Anterior cingulate cortex (tissue), 58 donors: Measurements from ENCODE around the gene NPY4R2.
A peak's percentile ranks its signal among the peaks of the same experiment; 100 is the strongest.
"Not testable (repeated sequence)": the region's sequence is repeated elsewhere in the genome, so short reads cannot be mapped to it uniquely, and the experiment has no call there.

Experiments used
- DNase-seq, 58 donors: peaks; one replicate each; lab custom pipeline; 2025; lab: John Stamatoyannopoulos, UW

NPY4R2 gene

DNA sequence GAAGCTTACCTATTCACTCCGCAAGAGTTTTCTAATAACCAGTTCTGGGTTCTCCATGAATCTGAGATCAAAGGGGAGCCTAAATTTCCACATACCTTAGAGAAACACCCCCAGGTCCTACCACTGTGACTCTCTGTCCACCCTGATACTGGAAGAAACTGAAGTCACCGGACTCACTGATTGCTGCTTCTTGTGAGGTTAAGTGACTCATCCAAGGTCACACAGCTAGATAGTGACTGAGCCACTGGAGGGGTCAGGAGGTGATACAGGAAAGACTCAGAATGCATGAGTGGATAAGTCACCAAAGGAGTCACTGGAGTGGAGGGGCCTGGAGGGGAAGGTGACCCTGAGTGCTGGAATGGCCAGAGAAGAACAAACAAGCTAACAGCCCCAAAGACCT lies 9.8 kb downstream of the NPY4R2 start:
- DNase-seq: not testable (repeated sequence)

DNA sequence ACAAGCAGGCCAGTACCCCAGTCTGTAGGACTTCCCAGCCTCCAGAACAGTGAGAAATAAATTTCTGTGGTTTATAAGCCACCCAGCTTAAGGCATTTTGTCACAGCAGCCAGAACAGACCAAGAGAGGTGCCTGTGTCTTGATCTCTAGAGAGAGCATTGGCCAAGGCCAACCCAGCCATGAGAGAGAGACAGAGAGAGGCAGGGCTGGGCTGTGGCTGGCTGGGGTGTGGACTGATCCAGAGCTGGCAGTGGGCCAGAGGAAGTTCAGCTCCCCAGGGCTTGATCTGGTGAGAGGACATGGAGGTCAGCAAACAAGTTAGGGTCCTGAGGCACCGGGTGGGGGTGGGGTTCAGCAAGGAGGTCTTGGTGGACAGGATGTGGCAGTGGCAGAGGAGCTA lies 14.4 kb downstream of the NPY4R2 start:
- DNase-seq: not testable (repeated sequence)

DNA sequence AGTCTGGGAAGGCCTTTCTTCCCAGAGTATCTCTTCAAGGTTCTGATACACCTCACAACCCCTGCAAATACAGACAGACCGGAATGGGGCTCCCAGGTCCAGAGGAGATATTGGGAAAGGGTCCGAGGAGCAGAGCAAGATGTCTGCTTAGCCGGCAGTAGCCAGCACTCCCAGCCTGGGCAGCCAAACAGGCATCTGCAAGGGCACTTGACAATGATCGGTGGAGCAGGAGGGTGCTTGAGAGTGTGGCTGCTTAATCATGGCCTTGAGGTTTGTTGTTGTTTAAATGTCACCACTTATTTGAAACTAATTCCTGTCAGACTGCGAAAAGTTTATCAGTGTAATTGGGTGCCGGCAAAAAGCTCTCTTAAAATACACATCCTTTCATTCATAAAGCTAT lies 15.0 kb downstream of the NPY4R2 start:
- DNase-seq: not testable (repeated sequence)

DNA sequence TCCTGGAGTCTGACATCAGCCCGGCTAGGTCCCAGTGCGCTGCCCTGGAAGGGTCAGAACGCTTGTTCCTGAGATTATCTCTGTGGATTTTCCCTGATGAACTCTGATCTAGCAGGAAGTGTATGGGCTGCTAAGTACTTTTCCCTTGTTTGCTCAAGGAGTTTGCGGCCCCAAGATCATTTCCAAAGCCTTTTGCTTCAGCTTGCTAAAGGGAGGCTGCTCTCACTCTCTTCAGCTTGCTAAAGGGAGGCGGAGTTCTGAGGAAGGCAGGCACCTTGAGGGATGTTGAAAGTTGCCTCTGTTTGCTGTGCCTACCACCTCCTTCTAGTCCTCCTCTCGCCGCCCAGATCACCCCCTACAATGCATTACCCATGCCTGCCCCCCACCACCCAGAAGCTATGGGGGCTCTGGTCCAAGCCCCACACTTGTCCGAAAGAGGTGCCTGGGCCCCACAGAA lies 18.3 kb downstream of the NPY4R2 start:
- not testable (repeated sequence) for DNase-seq

DNA sequence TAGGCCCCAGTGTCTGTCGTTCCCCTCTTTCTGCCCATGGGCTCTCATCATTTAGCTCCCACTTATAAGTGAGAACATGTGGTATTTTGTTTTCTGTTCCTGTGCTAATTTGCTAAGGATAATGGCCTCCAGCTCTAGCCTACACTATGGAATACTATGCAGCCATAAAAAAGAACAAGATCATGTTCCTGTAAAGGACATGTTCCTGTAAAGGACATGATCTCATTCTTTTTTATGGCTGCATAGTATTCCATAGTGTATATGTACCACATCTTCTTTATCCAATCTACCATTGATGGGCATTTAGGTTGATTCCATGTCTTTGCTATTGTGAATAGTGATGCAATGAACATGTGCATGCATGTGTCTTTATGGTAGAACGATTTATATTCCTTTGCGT lies 19.2 kb downstream of the NPY4R2 start:
- not testable (repeated sequence) for DNase-seq

DNA sequence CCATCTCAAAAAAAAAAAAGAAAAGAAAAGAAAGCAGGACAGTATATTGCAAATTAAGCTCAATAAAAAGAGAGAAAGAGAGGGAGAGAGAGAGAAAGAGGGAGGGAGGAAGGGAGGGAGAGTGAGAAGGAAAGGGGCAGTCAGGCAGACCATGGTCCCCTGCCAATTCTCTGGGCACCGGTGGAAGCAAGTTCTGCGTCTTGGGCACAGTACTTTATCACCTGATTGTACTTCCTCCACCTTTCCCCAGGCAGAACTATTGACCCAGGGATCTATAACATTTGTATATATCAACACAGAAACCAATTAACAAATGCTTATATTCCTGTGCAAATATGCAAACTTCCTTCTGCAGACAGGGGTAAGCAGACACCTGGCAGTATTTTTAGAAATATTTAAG lies 22.4 kb downstream of the NPY4R2 start:
- not testable (repeated sequence) for DNase-seq

DNA sequence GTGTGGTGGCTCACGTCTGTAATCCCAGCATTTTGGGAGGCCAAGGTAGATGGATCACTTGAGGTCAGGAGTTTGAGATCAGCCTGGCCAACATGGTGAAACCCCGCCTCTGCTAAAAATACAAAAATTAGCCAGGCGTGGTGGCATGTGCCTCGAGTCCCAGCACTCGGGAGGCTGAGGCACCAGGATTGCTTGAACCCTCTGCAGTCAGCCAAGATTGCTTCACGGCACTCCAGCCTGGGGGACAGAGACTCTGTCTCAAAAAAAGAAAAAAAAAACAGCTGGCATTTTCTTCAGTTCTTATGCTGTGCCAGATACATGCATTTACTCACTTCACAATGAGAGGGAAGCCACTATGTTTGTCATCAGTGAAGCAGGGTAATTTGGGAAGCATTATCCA lies 22.9 kb downstream of the NPY4R2 start:
- DNase-seq: peak in 1 of 58 donors; percentile 29

DNA sequence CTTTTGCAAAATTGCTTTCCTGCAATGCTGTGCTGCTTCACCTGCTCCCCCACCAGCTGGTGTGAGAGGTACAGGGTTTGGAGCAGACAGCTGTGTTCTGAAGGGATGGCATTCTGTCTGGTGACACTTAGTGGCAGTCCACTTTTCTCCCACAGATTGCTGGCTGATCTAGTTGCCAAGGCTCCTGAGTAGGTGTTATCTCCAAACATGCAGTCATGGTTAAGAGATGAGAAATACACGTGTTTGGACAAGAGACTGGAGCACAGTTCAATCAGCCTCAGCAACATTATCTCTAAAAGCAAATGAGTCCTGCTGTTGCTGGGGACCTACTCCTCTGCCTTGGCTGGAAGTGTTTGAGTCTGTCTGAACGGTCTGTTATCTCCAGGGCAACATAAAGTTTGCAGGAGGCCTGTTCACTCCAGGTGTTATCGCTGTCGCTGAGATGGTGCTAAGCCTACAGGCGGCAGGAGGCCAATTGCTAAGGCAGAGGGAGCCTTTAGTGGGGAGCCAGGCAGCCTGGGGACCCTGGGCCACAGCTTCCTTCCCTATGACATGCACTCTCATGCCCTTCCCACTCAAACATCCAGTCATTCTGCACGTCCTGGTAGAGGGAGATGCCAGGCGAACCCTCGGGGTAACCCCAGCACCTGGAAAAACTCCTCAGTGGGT lies 24.0 kb downstream of the NPY4R2 start:
- DNase-seq: peak in 9 of 58 donors; percentile 4 to 53 (median 34)

DNA sequence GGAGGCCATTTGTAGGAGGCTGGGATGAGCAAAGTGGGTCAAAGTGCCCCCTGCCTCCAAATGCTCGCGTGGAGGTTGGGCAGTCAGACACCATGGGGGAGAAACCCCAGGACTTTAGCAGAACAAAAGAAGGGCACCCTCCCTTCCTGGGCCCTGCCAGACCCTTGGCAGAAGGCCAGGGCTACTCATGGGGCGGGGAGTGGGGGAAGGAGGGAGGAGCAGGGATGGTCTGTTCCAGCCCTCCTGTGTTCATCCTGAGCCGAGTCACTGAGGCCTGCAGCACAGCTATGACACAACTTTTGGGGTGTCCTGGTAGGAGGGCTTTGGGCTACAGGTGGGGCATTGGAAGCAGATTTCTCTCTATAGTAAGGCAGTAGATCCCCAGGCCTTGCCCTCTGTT lies 24.9 kb downstream of the NPY4R2 start:
- DNase-seq: not testable (repeated sequence)

DNA sequence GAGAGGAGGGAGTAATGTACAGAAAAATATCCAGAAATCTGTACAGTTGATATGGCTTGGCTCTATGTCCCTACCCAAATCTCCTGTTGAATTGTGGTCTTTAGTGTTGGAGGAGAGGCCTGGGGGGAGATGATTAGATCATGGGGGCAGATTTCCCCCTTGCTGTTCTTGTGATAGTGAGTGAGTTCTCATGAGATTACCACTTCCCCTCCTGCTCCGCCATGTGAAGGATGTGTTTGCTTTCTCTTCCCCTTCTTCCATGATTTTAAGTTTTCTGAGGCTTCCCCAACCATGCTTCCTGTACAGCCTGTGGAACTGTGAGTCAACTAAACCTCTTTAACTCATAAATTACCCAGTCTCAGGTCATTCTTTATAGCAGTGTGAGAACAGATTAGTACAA lies 29.0 kb downstream of the NPY4R2 start:
- DNase-seq: not testable (repeated sequence)

DNA sequence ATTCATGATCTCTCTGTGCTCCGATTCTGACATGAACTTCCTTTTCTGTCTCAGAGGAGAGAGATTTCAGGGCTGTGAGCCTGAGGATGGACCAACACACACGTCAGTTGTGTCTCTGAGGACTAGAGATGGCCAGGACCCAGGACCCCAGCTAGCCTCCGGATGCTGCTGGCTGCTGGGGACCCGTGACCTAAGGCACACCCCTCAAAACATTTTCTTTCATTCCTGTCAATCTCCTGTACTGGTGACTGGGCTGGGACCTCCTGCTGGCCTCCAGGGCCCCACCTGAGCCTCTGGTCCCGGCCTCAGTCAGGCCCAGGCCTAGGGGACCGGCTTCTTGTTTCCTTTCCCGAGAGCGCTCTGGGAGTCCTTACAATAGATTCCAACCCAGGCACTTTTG lies 38.7 kb downstream of the NPY4R2 start:
- not testable (repeated sequence) for DNase-seq

DNA sequence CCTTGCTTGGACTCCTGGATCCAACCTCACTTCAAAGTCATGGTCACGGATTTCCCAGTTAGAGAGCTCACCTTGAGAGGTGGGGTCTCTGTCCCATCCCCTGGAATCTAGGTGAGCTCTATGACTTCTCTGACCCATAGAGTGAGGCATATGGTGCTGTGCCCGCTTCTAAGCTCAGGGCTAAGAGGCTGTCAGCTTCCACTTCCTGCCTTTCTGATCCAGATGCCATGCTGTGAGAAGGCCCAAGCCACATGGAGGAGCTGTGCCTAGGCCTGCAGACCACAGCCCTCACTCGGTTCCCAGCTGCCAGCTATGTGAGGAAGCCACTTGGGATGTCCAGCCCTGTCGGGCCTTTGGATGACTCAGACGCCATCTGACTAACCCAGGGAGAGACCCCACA lies 41.2 kb downstream of the NPY4R2 start:
- DNase-seq: not testable (repeated sequence)

DNA sequence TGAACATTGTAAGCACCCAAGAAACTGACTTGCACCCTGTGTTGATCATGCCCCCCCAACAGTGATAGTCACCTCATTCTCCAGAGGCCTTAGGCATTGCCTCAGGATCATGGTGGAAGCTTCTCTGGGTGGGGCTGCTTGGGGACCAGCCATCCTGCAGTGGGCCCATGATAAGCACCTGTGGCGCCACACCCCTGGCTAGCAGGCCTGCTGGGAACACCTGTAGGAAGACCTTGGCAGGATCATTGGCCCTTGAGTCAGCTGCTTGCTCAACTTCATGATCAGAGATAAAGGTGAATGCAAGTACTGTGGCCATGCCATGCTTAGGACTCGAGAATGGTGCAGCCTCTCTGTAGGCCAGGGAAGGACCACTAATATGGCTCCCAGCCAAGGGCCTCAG lies 42.2 kb downstream of the NPY4R2 start:
- not testable (repeated sequence) for DNase-seq

DNA sequence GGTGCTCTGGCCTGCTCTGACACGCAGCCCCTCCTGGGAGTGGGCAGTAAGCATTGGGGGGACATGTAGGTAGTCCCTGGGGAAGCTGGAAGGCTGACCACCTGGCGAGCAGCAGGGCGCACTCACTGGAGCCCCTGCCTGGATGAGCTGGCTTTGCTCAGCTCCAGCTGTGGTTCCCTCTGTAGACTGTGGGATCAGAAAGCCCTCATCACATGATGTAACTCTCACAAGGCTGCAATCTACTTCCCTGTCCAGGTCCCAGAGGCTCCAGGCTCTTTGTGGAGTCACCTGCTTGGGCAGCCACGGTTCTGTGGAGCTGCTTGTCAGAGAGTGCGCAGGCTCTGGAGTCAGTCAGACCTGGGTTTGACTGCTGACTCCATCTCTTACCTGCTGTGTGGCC lies 44.3 kb downstream of the NPY4R2 start:
- not testable (repeated sequence) for DNase-seq

DNA sequence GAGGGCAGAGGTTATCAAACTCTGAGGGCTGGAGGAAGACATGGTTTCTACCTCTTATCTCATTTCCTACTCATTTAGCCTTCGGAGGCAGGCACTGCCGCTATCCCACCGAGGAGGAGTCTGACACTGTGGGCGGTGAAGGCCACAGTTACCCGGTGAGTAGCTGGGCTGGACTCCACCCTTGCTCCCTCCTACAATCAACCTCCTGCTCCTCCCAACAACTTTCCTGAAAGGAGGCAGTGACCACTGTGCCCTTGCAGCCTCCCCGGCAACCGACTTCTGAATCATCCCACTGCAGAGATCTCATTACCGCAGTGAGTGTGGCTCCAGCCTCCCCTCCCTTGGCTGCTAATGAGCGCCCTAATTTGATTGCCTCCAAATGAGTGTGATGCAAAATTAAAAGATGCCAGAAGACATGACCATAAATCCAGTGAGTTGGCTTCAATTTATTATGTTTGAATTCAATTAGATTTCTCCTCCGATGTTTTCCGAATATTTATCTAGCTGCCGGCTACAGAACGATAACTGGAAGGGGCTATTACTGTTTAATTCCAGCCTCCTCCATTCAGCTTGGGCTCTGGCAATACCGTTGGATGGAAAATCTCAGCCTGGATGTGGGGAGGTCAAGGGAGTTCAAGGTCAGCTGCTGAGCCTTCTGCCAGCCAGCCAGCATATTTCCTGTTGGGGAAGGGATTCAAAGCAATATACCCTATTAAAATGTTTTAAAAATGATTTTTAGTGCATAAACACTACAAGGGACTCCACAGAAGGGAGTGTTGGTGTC lies 46.0 kb downstream of the NPY4R2 start:
- DNase-seq: not testable (repeated sequence)

DNA sequence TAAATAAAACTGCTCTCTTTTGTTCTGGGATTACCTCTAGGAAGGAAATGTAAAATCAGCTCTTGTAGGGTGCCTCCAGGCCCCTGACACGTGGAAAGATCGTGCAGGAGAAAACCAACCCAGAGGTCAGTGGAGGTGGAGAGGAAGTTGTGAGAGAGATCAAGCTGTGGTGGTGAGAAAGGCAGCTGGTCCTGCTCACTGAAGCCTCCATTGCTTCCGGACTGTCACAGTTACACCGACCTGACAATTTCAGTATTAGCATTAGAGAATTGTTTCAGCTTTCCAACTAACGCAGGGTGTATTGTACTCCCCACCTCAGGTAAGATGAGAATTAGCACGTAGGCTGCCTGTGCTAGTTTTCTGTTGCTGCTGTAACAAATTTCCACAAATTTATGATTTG lies 50.5 kb downstream of the NPY4R2 start:
- not testable (repeated sequence) for DNase-seq

DNA sequence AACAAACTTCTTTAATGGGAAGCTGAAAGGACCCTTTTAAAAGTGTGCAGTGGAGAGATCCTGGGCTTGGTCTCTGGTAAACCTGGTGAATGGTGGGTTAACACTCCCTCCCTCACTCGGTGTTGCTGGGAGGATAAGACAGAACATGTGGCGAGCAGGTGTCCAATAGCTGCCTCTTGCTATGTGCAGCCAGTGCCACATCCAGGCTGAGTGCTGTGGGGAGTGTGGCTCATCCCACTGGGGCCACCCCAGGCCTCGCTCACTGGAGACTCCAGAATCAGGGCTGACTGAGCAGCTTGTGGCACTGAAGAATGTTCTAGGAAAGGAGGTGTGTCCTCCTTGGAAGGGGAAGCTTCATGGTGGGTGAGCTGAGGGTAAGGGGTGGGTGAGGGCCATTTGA lies 51.6 kb downstream of the NPY4R2 start:
- not testable (repeated sequence) for DNase-seq

DNA sequence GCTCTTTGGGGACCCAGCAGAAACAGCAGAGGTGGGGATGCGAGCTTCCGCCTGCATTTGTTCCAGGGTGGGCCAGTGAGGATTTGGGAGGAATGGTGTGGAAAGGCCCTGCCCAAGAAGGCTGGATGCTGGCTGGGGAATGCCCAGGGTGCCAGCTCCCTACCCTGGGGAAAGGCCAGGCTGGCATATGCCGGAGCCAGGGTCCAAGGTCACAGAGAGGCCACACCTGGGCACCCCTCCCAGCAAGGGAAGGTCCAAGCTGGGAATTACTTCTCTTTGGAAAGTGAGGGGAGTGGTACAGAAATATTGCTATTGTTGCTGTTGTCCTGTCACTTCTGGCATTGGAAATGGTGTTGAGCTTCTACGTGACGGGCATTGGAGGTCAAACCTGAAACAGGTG lies 53.1 kb downstream of the NPY4R2 start:
- DNase-seq: not testable (repeated sequence)

DNA sequence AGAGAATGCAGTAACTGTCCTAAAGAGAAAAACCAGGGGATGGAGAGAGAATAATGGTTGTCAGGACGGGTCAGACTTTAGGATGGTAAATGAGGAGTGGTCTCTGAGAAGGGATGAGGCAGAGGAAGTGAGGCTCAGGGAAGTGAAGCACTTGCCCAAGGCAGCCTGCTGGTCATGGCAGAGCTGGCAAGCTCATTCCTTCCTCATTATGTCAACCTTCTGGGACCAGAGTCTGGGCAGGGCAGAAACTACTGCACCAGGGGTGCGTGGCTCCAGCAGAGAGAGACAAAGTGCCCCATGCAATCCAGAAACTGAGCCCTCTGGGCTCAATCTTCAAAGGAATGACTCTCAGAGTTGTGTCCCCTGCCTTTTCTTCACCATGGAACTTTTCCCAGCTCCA lies 53.6 kb downstream of the NPY4R2 start:
- not testable (repeated sequence) for DNase-seq
